K562 (cell line): ENCODE measurements around the gene MT2A. TPM values are rescaled to one million over a fixed set of nuclear protein-coding genes. Genes with fewer than 3 reads are reported as not detected.

Source experiments
- ARID3B ChIP-seq: fragments of 250-450 bp; sonication (Bioruptor Pico); IDR thresholded peaks from 2 replicates; pipeline ENCODE4 v1.4.0; 2020; ENCODE audit warnings: borderline replicate concordance
- ATF3 ChIP-seq, 2 experiments: fragments of 450-650 bp in 1 of 2; sonication (generic) in 1 of 2; formaldehyde crosslinking in 1 of 2; IDR thresholded peaks in 1 of 2; conservative IDR thresholded peaks in 1 of 2; 2 replicates each; pipeline versions ENCODE4 v1.6.1 to v1.8.1; 2016 to 2023; ENCODE audit warnings: mild to moderate bottlenecking in 2 of 2, moderate library complexity in 2 of 2, inconsistent platforms in 1 of 2, missing genetic modification reagents in 1 of 2
- JUN ChIP-seq, 2 experiments: sonication (generic) in 1 of 2; formaldehyde crosslinking in 1 of 2; IDR thresholded peaks; 2 replicates each; pipeline versions ENCODE4 v1.6.1 to v1.8.0; 2012 to 2022; ENCODE audit warnings: borderline replicate concordance in 2 of 2, mild to moderate bottlenecking in 2 of 2, improper control_type of control experiment in 1 of 2, low read depth in 1 of 2, low read length in 1 of 2, missing genetic modification reagents in 1 of 2
- KDM1A ChIP-seq, 2 experiments: fragments of 450-650 bp; IDR thresholded peaks; 2 replicates each; pipeline ENCODE4 v1.6.1; 2016; ENCODE audit warnings: mild to moderate bottlenecking in 2 of 2
- MAFG ChIP-seq: fragments of 450-650 bp; conservative IDR thresholded peaks from 2 replicates; pipeline ENCODE4 v1.6.1; 2016; ENCODE audit warnings: missing genetic modification characterization, missing compliant biosample characterization
- RBM25 ChIP-seq: fragments of 200-400 bp; formaldehyde crosslinking; IDR thresholded peaks from 2 replicates; pipeline ENCODE4 v1.6.1; 2018; ENCODE audit warnings: low read length, low read depth, moderate library complexity; ENCODE audit not compliant: severe bottlenecking
- polyA plus RNA-seq, 8 experiments: library from polyadenylated mRNA; depleted of rRNA in 4 of 8; stranded (reverse) in 5 of 8; unstranded in 3 of 8; fragments of >200 nt; fragmentation: Nextera tagmentation in 2 of 8; fragmentation: Illumina TruSeq in 1 of 8; extraction: Ambion mirVana in 2 of 8; extraction: Trizol in 1 of 8; gene quantifications; 2 replicates each; pipeline versions ENCODE4 v1.2.1 to v1.2.3, GENCODE V29; 2011 to 2014; ENCODE audit warnings: inconsistent platforms in 1 of 8, missing spikeins in 1 of 8
- total RNA-seq, 7 experiments: library from RNA; depleted of rRNA in 6 of 7; stranded (reverse); fragments of >200 nt in 6 of 7; fragmentation: Illumina TruSeq in 2 of 7; extraction: Trizol in 2 of 7; gene quantifications; 2 replicates each; pipeline versions ENCODE4 v1.2.1 to v1.2.3, GENCODE V29; 2011 to 2021; ENCODE audit warnings: low replicate concordance in 1 of 7

MT2A gene
- total and polyA plus RNA-seq, 9 of the 15 experiments (the other 6 are each of a cell fraction or from before 2014, with no cell fraction given), result 2.0 to 16.9 (median 8.5) TPM

- TF ChIP-seq ATF3 (IDR thresholded peaks at IDR 0.05), result peak; percentile 81
- no peak for TF ChIP-seq ATF3 (CRISPR knock-in tag; conservative IDR thresholded peaks at IDR 0.05)
- TF ChIP-seq ARID3B (CRISPR knock-in tag), result no peak
- TF ChIP-seq MAFG (tag), result no peak
- TF ChIP-seq JUN (IDR thresholded peaks at IDR 0.05; ENCODE audit: borderline replicate concordance, low read depth, low read length), result 0 out of 2 replicates have a peak, but pooled peaks have one; percentile 39
- no peak for TF ChIP-seq JUN (CRISPR knock-in tag; IDR thresholded peaks at IDR 0.05; ENCODE audit: borderline replicate concordance)
- TF ChIP-seq RBM25, result peak; percentile 57
- peak in 1 of 2 experiments; percentile 20; a peak in 1 of 4 replicates for TF ChIP-seq KDM1A (IDR thresholded peaks at IDR 0.05)
Measured at GRCh38 chr16:56606071-56606475, 2.3 kb upstream of the MT2A start (continued).
